ENCODE data around the gene HPCAL1.

- TF ChIP-seq EZH2 (IDR thresholded peaks at IDR 0.05; ENCODE audit: low read length, unreplicated experiment) (no peak), CTCF (conservative IDR thresholded peaks at IDR 0.05; ENCODE audit: low read depth, low read length) (no peak), EZH2phosphoT487 (IDR thresholded peaks at IDR 0.05; ENCODE audit: borderline replicate concordance, low read length) (no peak)
Measured at GRCh38 chr2:10277293-10278028, 25.2 kb upstream of the HPCAL1 start.
